ENCODE measurements around the gene ZNF286A.
"Not testable (repeated sequence)": the region's sequence is repeated elsewhere in the genome, so short reads cannot be mapped to it uniquely, and the experiment has no call there.

ZNF286A gene

DNA sequence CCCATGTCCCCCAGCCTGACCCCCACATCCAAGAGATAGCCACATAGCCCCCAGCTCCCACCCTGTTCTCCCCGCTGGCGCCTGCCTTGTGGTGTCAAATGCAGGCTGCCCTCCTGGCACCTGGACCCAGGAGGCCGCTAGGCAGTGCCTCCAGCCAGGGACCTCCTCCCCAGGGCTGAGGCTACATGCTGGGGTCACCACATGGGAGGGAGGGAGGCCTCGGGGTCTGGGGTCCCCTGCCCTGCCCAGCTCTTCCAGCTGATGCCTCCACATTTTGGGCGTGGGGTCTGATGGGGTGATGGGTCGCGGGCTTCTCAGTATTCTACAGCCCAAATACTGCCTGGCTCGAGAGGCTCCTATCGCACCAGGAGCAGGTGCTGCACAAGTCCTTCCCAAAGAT is 42.1 kb downstream of the ZNF286A start:
- H3K9me3 ChIP-seq (ENCODE audit: insufficient read depth, low read depth, low read length): 0 out of 2 replicates have a peak, but pooled peaks cover 3% of the 10 kb centered on the region
- no peaks in the 10 kb centered on the region for H3K4me1 ChIP-seq (ENCODE audit: insufficient read depth, low read length)
- no peak overlapping the region for H3K27ac ChIP-seq (ENCODE audit: low read length)
- H3K9ac ChIP-seq (ENCODE audit: low read depth, low read length): no peak overlapping the region
- H3K4me3 ChIP-seq (ENCODE audit: low read length): no peak overlapping the region
- no peaks in the 10 kb centered on the region for H3K27me3 ChIP-seq (ENCODE audit: insufficient read depth, low read length)
- no peaks in the 10 kb centered on the region for H3K36me3 ChIP-seq (ENCODE audit: insufficient read depth, low read depth, low read length)

DNA sequence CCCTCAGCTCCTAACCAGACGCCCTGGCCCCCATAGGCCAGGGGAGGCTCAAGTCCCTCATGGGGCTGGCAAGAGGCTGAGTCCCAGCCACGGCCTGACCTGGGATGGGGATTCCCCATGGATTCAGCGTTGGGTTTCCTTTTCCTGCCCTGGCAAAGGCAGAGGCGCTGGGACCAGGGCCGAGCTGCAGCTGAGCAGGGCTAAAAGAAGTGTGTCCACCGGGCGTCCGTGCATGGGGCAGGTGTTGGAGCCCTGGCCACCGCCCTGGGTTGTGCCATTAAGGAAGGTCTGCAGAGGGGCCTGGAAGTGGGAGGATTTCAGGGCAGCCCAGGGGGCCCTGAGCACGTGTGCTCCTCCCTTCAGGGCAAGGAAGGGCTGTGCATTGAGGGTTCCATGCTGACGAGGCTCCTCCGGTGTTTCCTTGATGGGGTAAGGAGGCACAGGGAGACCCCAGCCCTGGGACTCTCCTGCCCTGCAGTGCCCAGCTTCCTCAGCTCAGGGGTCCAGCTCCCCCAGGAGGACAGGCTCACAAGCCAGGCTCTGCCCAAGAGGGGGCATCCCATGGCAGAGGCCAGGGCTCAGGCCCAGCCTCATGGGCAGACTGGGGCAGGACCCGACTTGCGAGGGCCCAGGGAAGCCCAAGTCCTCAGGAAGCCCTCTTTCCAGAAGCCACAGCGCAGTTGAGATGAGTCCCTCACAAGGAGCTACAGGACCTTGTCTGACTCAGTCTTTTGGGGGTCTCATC is 42.7 kb downstream of the ZNF286A start:
- H3K4me1 ChIP-seq (ENCODE audit: insufficient read depth, low read length): no peaks in the 10 kb centered on the region
- H3K9ac ChIP-seq (ENCODE audit: low read depth, low read length): no peak overlapping the region
- no peaks in the 10 kb centered on the region for H3K36me3 ChIP-seq (ENCODE audit: insufficient read depth, low read depth, low read length)
- 0 out of 2 replicates have a peak, but pooled peaks cover 5% of the 10 kb centered on the region for H3K9me3 ChIP-seq (ENCODE audit: insufficient read depth, low read depth, low read length)
- H3K27me3 ChIP-seq (ENCODE audit: insufficient read depth, low read length): no peaks in the 10 kb centered on the region
- H3K4me3 ChIP-seq (ENCODE audit: low read length): no peak overlapping the region
- no peak overlapping the region for H3K27ac ChIP-seq (ENCODE audit: low read length)

DNA sequence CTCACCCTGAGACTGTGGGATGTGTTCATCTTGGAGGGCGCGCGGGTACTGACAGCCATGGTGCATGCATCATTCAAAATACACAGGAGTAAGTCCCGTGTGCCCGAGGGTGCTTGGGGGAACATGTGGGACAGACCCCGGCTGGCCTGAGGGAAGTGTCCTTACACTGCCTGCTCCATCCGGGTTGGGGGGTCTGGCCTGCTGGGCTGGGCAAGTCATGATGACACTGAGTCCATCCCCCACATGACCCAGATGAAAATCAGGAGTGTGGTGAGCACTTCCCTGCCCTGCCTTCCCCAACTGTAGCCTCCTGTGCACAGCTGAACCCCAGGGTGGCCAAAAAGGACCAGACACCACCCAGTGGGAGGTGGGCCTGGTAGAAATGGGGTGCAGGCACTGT is 43.4 kb downstream of the ZNF286A start:
- H3K9me3 ChIP-seq (ENCODE audit: insufficient read depth, low read depth, low read length): 0 out of 2 replicates have a peak, but pooled peaks cover 5% of the 10 kb centered on the region
- H3K4me1 ChIP-seq (ENCODE audit: insufficient read depth, low read length): no peaks in the 10 kb centered on the region
- H3K27ac ChIP-seq (ENCODE audit: low read length): no peak overlapping the region
- no peak overlapping the region for H3K9ac ChIP-seq (ENCODE audit: low read depth, low read length)
- H3K27me3 ChIP-seq (ENCODE audit: insufficient read depth, low read length): no peaks in the 10 kb centered on the region
- no peak overlapping the region for H3K4me3 ChIP-seq (ENCODE audit: low read length)
- no peaks in the 10 kb centered on the region for H3K36me3 ChIP-seq (ENCODE audit: insufficient read depth, low read depth, low read length)

GRCh38 chr17:15744074-15744676 is 44.6 kb downstream of the ZNF286A start:
- Histone ChIP-seq H3K36me3 (ENCODE audit: insufficient read depth, low read depth, low read length) (no peaks in the 10 kb centered on the region), H3K4me3 (ENCODE audit: low read length) (no peak overlapping the region), H3K27me3 (ENCODE audit: insufficient read depth, low read length) (no peaks in the 10 kb centered on the region), H3K4me1 (ENCODE audit: insufficient read depth, low read length) (no peaks in the 10 kb centered on the region), H3K9ac (ENCODE audit: low read depth, low read length) (no peak overlapping the region), H3K9me3 (ENCODE audit: insufficient read depth, low read depth, low read length) (0 out of 2 replicates have a peak, but pooled peaks cover 5% of the 10 kb centered on the region), H3K27ac (ENCODE audit: low read length) (no peak overlapping the region)

DNA sequence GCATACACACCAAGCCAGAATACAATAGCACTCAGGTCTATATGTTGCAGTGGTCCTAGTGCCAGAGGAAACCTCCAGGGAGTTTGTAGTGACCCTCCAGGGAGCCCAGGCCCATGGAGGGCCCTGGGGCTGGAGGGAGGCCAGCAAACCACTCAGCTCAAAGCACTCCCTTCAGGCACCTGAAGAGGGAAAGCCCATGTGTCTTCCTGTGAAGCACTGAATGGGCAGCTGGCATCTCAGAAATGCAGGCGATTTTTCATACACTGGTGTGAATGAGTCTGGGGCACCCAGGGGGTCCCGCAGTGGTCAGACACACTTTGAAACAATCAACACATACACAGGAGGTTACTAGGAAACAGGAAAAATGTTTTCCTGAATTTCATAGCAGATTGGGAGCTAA is 45.3 kb downstream of the ZNF286A start:
- H3K9ac ChIP-seq (ENCODE audit: low read depth, low read length): no peak overlapping the region
- H3K27ac ChIP-seq (ENCODE audit: low read length): no peak overlapping the region
- H3K36me3 ChIP-seq (ENCODE audit: insufficient read depth, low read depth, low read length): no peaks in the 10 kb centered on the region
- no peak overlapping the region for H3K4me3 ChIP-seq (ENCODE audit: low read length)
- no peaks in the 10 kb centered on the region for H3K4me1 ChIP-seq (ENCODE audit: insufficient read depth, low read length)
- no peaks in the 10 kb centered on the region for H3K27me3 ChIP-seq (ENCODE audit: insufficient read depth, low read length)
- H3K9me3 ChIP-seq (ENCODE audit: insufficient read depth, low read depth, low read length): 0 out of 2 replicates have a peak, but pooled peaks cover 5% of the 10 kb centered on the region

DNA sequence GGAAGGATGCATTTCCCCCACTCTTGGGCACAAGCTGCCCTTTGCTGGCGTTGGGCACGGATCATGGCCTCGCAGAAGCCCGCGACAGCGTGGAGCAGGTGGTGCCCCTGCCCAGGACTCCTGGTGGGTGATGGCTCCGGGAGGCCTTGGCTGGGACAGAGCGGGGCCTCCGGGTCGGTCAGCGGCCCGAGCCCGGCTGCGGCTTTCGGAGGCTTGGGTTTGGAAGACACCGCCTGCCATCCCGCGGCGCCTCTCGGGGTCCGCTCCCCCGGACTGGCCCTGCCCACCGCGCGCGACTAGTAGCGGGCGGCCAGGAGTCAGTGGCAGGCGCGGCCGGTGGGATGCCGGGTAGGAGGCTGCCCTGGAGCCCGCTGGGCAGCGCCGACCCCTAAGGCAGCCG is 49.9 kb downstream of the ZNF286A start:
- H3K4me3 ChIP-seq (ENCODE audit: low read length); H3K9ac ChIP-seq (ENCODE audit: low read depth, low read length); H3K9me3 ChIP-seq (ENCODE audit: insufficient read depth, low read depth, low read length); H3K4me1 ChIP-seq (ENCODE audit: insufficient read depth, low read length); H3K27me3 ChIP-seq (ENCODE audit: insufficient read depth, low read length); H3K36me3 ChIP-seq (ENCODE audit: insufficient read depth, low read depth, low read length); H3K27ac ChIP-seq (ENCODE audit: low read length): not testable (repeated sequence)

DNA sequence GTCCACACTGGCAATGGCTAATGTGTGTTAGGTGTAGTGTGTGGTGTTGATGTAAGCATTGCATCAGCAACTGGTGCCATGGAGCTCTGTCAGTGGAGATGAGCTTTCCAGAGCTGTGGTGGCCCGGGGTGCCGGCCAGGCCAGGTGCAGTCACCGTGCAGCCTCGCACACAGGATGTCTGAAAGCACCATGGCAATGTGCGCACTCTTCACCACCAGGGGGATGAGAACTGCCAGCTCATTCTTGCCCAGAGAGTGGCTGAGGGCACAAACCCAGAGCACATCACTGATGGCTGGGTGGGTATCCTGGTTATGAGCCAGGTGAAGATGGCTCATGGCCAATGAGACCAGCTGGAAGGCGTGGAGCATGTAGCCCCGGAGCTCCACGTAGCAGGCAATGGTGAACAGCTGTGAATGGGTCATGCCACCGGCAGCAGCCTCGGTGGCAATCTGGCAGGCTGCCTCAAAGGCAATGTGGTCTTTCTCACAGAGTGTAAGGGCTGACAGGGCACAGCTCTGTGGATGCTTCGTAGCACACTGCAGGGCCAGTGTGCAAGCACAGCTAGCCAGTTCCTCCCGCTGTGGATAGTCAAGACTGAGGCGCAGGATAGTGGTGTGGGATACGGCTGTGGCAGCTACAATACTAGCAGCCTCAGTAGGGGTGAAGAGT is 69.4 kb downstream of the ZNF286A start:
- not testable (repeated sequence) for H3K27me3 ChIP-seq (ENCODE audit: insufficient read depth, low read length); H3K4me3 ChIP-seq (ENCODE audit: low read length); H3K4me1 ChIP-seq (ENCODE audit: insufficient read depth, low read length); H3K9me3 ChIP-seq (ENCODE audit: insufficient read depth, low read depth, low read length); H3K9ac ChIP-seq (ENCODE audit: low read depth, low read length); H3K27ac ChIP-seq (ENCODE audit: low read length); H3K36me3 ChIP-seq (ENCODE audit: insufficient read depth, low read depth, low read length)
